Measurements from ENCODE around the gene DNHD1.

DNHD1 gene

GRCh38 chr11:6561288-6561687 is 64.2 kb downstream of the DNHD1 start:
- ChIA-PET POLR2A (no interaction called here), CTCF (no interaction called here)
- DNase-seq (ENCODE audit: extremely low spot score) = no peak
- TF ChIP-seq L3MBTL2 (conservative IDR thresholded peaks at IDR 0.05) (no peak), TARDBP (IDR thresholded peaks at IDR 0.05) (no peak), CTBP1 (IDR thresholded peaks at IDR 0.05; ENCODE audit: borderline replicate concordance) (no peak), SUZ12 (IDR thresholded peaks at IDR 0.05) (no peak), FOXM1 (IDR thresholded peaks at IDR 0.05; ENCODE audit: borderline replicate concordance) (no peak), FOXK2 (IDR thresholded peaks at IDR 0.05) (no peak), ELF4 (IDR thresholded peaks at IDR 0.05) (no peak), FOXA1 (IDR thresholded peaks at IDR 0.05) (no peak), LEF1 (IDR thresholded peaks at IDR 0.05; ENCODE audit: borderline replicate concordance) (no peak), SP1 (IDR thresholded peaks at IDR 0.05) (no peak), BHLHE40 (IDR thresholded peaks at IDR 0.05; ENCODE audit: borderline replicate concordance) (no peak), HDGF (IDR thresholded peaks at IDR 0.05; ENCODE audit: borderline replicate concordance) (no peak), ARNT (IDR thresholded peaks at IDR 0.05) (no peak), NFRKB (IDR thresholded peaks at IDR 0.05) (no peak), PKNOX1 (IDR thresholded peaks at IDR 0.05) (no peak), ZNF384 (IDR thresholded peaks at IDR 0.05) (no peak)

- DNase-seq (ENCODE audit: extremely low spot score) = no peak
- TF ChIP-seq NFRKB (IDR thresholded peaks at IDR 0.05) (no peak), ARNT (IDR thresholded peaks at IDR 0.05) (no peak), LEF1 (IDR thresholded peaks at IDR 0.05; ENCODE audit: borderline replicate concordance) (no peak), SUZ12 (IDR thresholded peaks at IDR 0.05) (no peak), PKNOX1 (IDR thresholded peaks at IDR 0.05) (no peak), ZNF384 (IDR thresholded peaks at IDR 0.05) (no peak), TARDBP (IDR thresholded peaks at IDR 0.05) (no peak), ELF4 (IDR thresholded peaks at IDR 0.05) (no peak), FOXM1 (IDR thresholded peaks at IDR 0.05; ENCODE audit: borderline replicate concordance) (no peak), CTBP1 (IDR thresholded peaks at IDR 0.05; ENCODE audit: borderline replicate concordance) (no peak), HDGF (IDR thresholded peaks at IDR 0.05; ENCODE audit: borderline replicate concordance) (no peak)
- CTCF ChIA-PET = interaction anchor here (0.5 kb wide), 1 partner anchor 124 kb away, joined by 3 read pairs; no protein-coding TSS in a partner anchor
- POLR2A ChIA-PET = interaction anchor here (1.0 kb wide), 1 partner anchor 55 kb away, joined by 3 read pairs; no protein-coding TSS in a partner anchor
Measured at GRCh38 chr11:6563121-6563619, 66.1 kb downstream of the DNHD1 start.

- CTCF ChIA-PET = no interaction called here
- DNase-seq (ENCODE audit: extremely low spot score) = no peak
- POLR2A ChIA-PET = interaction anchor here (1.0 kb wide), 2 partner anchors 10 to 54 kb away, joined by 3 read pairs; no protein-coding TSS in a partner anchor
- TF ChIP-seq ELF4 (IDR thresholded peaks at IDR 0.05) (no peak), BHLHE40 (IDR thresholded peaks at IDR 0.05; ENCODE audit: borderline replicate concordance) (no peak), HDGF (IDR thresholded peaks at IDR 0.05; ENCODE audit: borderline replicate concordance) (no peak), FOXA1 (IDR thresholded peaks at IDR 0.05) (no peak)
Measured at GRCh38 chr11:6563667-6564066, 66.6 kb downstream of the DNHD1 start.

- ChIA-PET POLR2A (no interaction called here), CTCF (no interaction called here)
- DNase-seq (ENCODE audit: extremely low spot score) = no peak
Measured at GRCh38 chr11:6565325-6565724, 68.2 kb downstream of the DNHD1 start.

GRCh38 chr11:6565988-6566703 is 69.1 kb downstream of the DNHD1 start:
- TF ChIP-seq ZNF384 (IDR thresholded peaks at IDR 0.05) (no peak), LEF1 (IDR thresholded peaks at IDR 0.05; ENCODE audit: borderline replicate concordance) (no peak), FOXA1 (IDR thresholded peaks at IDR 0.05) (no peak)
- CTCF ChIA-PET = no interaction called here
- POLR2A ChIA-PET = no interaction called here
- DNase-seq (ENCODE audit: extremely low spot score) = no peak

More at GRCh38 chr11:6565325-6565724, 68.2 kb downstream of the DNHD1 start:
- TF ChIP-seq FOXA1 (IDR thresholded peaks at IDR 0.05) = no peak
- no peak for TF ChIP-seq SP1 (IDR thresholded peaks at IDR 0.05)
- TF ChIP-seq TARDBP (IDR thresholded peaks at IDR 0.05) = no peak
- no peak for TF ChIP-seq HDGF (IDR thresholded peaks at IDR 0.05; ENCODE audit: borderline replicate concordance)
- TF ChIP-seq PKNOX1 (IDR thresholded peaks at IDR 0.05) = no peak

GRCh38 chr11:6566704-6567370 is 69.8 kb downstream of the DNHD1 start:
- POLR2A ChIA-PET = no interaction called here
- no peak for TF ChIP-seq CTBP1 (IDR thresholded peaks at IDR 0.05; ENCODE audit: borderline replicate concordance)
- TF ChIP-seq SP1 (IDR thresholded peaks at IDR 0.05) = no peak
- no peak for TF ChIP-seq FOXM1 (IDR thresholded peaks at IDR 0.05; ENCODE audit: borderline replicate concordance)
- TF ChIP-seq ZNF384 (IDR thresholded peaks at IDR 0.05) = no peak
- TF ChIP-seq ELF4 (IDR thresholded peaks at IDR 0.05) = no peak
- TF ChIP-seq L3MBTL2 (conservative IDR thresholded peaks at IDR 0.05) = no peak
- no peak for TF ChIP-seq LEF1 (IDR thresholded peaks at IDR 0.05; ENCODE audit: borderline replicate concordance)
- no peak for TF ChIP-seq FOXA1 (IDR thresholded peaks at IDR 0.05)
- no peak for TF ChIP-seq TARDBP (IDR thresholded peaks at IDR 0.05)
- no peak for TF ChIP-seq ARNT (IDR thresholded peaks at IDR 0.05)
- no peak for DNase-seq (ENCODE audit: extremely low spot score)
- CTCF ChIA-PET = no interaction called here

All from HEK293T (cell line).